Fibroblast of peridontal ligament (primary cell): ENCODE data around the gene IL12B.
"Not testable (repeated sequence)": the region's sequence is repeated elsewhere in the genome, so short reads cannot be mapped to it uniquely, and the experiment has no call there.

Experiments used
- DNase-seq: peaks from one replicate; pipeline ENCODE4 v3.0.0-alpha.2; 2010; ENCODE audit errors: extremely low read depth

Gene IL12B

DNA sequence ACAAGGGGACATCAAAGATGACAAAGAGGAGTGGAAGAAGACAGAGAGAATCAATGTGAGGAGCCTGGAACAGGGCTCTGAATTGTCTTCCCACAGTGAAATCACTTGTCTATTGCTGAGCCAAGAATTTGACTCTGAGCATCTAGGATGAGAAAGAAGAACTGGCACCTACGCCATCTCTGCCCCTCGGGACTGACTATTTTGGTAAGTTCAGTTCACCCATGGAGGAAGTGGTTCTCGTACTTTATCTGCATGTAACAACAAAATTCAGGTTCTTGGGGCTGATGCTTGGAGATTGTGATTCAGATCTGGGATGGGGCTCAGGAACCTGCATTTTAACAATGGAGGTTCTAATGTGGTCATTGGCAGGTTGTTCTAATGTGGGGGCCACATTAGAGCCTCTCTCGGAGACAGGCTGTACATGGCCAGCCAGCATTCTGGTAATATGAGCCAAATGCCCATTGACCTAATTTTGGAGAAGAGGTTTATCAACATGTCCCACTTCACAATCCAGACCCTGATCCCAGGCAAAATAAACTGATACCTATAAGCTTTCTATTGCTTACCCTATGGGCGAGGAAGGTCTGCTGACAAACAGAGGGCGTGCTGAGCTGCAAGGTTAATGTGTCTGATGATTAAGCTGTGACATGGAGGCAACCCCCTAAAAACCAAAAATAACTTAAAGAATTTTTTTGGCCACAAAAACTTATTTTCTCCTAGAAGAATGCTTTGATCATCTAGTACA is 2.7 kb upstream of the IL12B start:
- peak; percentile 10 for DNase-seq

DNA sequence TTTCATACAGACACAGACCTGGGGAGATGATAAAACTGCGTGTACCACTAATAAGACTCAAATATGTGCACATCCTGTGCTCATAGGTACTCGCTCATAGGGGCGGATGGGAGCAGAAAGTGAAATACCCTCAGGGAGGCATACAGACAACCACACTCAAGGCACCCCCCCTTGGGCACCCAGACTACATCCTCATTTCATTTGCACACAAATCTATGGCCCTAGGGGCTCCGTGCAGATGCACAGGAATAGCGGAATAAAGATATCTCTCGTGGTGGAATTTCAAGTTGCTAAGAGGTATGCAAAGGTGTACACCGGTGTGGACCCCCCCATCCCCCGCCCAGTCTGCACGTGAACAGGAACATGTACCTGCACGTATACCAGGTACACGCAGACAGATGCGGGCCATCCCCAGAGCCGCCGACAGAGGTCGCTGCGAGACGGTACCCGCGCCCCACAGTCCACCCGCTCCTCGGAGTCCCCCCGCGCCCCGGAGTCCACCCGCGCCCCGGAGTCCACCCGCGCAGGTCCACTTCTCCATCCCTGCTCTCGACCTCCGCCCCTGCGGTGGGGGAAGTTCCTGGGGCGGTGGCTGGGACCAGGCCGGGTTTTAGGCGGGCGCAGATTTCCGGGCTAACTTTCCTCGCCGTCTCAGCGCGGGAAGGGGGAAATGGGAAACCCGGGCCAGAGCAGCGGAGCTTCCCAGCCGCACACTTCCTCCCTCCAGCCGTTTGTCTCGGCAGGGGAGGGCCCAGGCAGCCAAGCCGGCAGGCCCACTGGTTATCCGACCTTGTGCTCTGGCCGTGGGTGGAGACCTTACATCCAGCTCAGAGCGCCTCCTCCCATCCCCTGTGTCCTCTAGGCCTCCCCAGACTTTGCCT is 1.0 kb upstream of the IL12B start:
- DNase-seq: peak; percentile 40

DNA sequence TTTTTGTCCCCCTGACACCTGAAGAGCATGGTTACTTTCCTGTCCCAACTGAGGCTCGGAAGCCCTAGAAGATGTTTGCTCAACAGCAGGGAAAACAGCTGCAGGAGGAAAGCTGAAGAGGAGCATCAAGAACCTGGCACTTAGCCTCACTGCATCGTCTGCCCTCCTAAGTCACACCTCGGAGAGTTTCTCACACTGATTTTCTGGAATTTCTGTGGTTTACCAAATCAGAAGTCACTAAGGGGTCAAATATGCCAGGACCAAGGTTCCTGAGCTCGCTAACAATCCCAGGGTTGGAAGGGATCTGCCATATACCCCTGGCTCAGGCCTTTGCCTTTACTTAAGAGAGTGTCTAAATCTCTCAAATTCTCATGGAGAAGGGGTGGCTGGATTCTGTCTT is 5.3 kb downstream of the IL12B start:
- peak; percentile 33 for DNase-seq

DNA sequence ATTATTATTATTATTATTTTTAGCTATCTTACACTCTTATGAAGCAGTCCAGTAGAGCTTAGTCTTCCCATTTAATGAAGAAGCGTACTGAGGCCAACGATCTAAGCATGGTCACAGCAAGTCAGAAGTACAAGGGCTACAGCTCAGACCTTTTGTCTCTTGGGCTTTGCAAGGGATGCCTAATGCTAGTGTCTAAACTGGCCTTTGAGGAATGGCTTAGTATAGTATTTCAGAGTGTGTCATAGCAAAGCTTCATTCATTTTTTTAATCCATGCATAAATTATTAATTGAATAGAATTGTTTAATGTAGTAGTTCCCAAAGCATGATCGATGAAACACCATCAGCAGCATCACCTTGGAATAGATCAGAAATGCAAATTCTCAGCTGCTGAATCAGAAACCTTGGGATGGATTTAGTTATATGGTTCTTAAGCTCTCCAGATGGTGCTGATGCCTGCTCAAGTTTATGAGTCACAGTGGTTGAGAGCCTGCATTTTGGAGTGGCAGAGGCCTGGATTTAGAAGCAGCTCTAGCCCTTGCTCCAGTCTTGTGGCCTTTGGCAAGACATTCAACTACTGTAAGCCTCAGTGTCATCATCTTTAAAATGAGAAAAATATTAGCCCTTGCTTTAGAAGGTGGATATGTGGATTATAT is 6.1 kb downstream of the IL12B start:
- peak; percentile 96 for DNase-seq

DNA sequence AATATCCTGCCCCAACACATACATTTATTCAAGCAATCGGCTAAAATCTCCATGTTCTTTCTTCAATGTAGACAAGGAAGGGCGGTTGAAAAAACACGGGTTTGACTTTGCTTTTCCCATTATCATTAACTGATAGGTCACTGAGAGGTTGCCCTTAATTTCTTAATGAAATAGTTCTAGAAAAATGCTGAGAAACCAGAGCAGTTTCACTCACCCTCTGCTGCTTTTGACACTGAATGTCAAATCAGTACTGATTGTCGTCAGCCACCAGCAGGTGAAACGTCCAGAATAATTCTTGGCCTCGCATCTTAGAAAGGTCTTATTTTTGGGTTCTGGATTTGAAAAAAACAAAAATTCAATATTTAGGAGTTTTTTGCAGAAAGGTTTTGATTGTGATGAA is 8.1 kb downstream of the IL12B start:
- no peak for DNase-seq

DNA sequence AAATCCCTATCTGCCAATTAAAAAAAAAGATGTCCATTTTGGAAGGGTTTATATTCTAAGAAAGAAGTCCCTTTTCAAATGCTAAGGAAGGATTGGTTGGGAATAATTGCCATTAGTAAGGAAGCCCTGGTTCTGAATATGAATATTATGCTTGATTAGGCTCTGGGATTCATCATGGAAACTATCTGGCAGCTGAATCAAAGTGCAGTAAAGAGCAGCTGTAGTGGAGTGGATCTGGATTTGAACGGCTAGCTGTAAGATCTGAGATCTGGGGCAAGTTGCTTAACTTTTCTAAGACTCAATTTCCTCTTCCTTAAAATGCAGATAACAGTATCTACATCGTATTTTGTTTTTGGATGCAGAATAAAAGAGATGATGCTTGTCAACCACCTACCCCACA is 10.5 kb downstream of the IL12B start:
- DNase-seq: no peak

DNA sequence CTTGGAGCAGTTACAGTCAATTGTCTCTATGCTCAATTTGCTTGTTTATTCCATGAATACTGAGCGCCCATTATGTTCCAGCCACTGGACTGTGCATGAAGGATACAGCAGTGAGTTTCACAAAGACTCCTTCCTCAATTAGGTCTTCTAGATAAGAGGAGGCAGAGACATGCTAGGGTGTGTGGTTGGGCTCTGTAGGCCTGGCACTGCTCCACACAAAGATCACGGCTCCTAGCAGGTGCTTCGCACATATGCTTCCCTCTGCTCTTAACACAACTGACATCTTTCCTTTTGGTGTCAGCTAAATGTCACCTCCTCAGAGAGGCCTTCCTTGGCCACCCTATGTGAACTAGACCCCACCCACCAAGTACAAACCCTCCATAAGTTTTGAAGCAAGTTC is 10.9 kb downstream of the IL12B start:
- no peak for DNase-seq

DNA sequence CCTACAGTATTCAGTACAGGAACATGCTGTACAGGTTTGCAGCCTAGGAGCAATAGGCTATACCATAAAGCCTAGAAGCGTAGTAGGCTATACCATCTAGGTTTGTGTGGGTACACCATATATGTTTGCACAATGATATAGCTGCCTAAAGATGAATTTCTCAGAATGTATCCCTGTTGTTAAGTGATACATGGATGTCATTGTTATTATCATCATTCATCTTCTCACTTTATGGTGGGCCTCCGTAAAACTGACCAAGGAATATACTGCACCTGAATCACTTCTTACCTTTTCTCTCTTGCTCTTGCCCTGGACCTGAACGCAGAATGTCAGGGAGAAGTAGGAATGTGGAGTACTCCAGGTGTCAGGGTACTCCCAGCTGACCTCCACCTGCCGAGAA is 11.8 kb downstream of the IL12B start:
- no peak for DNase-seq

DNA sequence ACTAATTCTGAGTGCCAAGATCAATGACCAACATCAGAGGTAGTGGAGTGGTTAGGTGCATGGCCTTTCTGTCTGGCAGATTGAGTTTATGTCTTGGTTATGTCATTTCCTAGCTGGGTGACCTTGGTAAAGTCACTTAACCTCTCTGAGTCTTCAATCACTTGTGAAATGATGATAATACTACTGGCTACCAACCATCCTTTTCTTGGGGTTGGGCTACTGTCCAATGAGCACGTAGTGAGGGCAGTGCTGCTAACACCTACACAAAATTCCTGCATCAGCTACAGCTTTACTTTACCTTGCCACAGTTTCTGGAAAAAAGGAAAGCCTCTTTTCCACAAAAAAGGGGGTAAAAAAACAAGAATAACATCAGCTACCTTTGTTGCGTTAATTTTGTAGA is 12.4 kb downstream of the IL12B start:
- DNase-seq: no peak

DNA sequence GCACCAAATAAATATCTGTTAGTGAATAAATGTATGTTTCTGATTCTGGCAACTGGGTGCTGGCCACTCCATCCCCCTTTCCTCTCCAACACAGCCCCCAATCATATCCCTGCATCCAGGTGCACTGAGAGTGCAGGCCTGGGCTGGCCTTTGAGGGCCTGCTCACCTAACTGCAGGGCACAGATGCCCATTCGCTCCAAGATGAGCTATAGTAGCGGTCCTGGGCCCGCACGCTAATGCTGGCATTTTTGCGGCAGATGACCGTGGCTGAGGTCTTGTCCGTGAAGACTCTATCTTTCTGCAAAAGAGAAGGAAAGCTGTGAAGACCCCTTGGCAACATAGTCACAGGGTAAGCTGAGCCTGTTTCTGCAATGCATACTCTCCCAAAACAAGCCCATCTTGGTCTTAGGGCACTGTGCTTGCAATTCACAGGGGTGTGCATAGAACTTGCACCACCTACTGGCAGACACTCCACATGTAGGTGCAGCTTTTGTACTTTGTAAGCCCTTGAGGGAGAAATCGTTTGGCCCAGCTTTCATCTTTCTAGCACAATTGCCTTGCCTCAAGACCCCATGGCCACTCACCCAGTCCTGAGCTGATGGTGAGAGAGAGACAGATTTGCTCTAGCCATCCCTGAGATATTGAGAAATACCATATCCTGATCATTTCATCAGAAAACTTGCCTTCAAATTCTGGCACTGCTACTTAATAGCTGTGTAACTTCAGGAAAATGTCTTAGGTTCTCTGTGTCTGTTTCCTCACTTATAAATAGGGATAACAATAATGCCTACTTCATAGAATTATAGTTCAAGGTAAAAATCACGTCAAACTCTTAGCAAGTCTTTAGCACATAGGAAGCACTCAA is 13.5 kb downstream of the IL12B start:
- DNase-seq: peak; percentile 72

DNA sequence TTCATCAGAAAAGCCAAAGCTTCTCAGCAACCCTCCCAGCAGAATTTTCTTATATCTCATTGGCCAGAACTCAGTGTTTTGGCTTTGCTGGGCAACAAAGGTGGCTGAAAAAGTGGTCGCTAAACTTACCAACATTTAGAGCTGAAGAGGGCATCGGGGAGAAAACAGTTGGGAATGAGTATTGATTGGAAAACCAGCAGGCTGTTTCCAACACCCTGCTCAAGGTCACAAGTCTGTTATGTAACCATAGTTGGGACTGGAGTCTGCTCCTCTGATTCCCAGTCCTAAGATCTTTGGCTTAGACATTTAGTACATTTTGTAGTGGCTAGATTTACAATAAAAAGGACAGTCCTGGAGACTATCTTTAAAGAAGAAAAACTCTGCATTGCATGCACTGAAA is 17.1 kb downstream of the IL12B start:
- no peak for DNase-seq

DNA sequence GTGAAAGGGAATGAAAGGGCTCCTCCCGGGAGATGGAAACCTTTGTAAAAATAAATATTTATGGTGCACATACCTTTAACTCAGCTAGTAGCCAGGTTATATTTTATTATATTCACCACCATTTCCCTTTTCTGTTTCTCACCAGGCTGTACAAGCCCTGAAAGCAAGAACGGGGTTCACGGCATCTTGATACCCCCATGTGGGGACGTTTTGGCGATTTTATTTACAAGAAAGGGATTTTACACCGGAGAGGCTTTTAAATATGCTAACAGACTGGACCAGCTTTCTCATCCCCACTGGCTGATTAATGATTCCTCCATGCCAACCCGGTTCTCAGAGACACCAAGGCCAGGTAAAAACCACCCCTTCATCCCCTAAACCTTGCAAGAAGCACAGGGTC is 19.2 kb downstream of the IL12B start:
- no peak for DNase-seq

DNA sequence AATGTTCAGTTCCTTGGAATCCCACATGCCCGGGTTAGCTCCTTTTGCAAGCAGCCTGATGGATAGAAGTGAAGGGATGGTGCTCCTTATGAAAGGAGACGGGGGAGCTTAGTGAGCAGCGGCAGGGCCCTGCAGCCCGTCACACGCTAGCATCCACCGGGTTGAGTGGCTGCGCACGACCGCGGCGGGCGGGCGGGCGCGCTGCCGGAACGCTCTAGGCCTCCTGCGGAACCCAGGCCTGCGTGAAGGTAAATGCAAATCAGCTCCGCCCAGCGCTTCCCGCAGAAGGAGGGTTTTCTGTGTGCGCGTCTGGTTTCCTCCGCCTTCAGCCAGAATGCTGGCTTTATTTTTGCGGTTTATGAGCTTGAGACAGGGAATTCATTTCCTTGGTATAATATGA is 19.8 kb downstream of the IL12B start:
- DNase-seq: peak; percentile 36

DNA sequence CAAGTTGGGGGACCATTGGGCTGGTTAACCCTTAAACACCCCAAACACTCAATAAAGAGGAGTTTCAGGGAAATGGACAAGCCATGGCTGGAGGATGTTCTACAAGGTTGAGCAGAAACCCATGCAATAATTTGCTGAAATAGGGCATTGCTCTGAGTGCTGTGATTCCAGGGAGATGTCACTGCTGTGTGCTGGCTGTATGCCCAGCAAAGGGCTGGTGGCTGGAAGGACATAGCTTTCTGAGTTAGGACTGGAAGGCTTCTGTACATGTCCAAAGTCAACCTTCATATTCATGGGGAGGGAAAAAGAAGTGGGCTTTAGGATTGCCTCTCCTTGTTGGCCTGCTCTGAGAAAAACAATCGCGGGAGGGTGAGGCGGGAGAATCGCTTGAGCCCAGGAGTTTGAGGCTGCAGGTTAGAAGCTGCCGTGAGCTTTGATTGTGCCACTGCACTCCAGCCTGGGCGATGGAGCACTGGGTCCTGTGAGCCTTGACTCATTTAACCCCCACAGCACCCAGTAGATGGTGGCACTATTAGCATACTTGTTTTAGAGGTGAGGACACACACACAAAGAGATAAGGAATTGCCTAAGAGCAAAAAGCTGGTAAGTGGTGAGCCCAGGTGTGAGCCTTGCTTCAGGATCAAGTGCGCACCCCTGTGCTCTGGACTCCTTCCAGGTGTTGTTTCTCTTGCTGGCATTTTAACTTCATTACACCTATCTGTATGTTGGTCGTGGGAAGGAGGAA is 20.4 kb downstream of the IL12B start:
- no peak for DNase-seq

DNA sequence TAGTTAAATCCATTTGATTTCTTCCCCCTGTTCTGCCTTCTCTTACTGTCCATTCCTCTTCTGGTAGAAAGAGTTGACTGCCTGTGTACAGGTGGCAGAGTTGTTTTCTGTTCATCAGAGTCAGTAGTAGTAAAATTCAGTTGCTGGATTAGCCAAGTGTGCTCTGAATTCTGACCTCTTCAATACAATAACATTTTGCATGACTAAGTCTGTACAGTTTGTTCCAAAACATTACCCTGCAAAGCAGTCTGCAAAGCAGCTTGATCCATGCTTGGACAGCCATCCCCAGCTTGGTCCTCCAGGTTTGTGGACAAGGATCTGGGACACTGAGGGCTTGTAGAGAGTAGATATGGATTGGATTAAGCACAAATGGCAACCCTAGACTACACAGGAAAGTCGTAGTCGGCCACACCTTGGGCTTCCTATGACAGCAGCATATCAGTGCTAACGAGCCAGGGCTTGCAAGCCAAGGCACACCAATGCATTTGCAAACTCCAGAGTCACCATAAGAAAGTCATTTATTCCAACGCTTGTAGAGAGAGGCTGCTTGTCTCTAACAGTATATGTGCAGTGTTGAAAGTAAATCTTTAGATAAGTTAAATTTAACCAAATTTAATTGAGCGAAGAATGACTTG is 25.2 kb downstream of the IL12B start:
- peak; percentile 20 for DNase-seq

DNA sequence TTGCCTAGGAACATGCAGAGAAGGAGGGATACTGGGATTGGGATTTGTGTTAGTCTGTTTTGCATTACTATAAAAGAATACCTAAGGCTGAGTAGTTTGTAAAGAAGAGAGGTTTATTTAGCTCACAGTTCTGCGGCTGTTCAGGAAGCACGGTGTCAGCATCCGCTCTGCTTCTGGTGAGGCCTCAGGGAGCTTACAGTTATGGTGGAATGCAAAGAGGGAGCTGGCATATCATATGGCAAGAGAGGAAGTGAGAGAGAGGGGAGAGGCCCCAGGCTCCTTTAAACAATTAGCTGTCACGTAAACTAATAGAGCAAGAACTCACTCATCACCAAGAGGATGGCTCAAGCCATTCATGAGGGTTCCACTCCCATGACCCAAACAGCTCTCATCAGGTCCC is 27.0 kb downstream of the IL12B start:
- DNase-seq: no peak

DNA sequence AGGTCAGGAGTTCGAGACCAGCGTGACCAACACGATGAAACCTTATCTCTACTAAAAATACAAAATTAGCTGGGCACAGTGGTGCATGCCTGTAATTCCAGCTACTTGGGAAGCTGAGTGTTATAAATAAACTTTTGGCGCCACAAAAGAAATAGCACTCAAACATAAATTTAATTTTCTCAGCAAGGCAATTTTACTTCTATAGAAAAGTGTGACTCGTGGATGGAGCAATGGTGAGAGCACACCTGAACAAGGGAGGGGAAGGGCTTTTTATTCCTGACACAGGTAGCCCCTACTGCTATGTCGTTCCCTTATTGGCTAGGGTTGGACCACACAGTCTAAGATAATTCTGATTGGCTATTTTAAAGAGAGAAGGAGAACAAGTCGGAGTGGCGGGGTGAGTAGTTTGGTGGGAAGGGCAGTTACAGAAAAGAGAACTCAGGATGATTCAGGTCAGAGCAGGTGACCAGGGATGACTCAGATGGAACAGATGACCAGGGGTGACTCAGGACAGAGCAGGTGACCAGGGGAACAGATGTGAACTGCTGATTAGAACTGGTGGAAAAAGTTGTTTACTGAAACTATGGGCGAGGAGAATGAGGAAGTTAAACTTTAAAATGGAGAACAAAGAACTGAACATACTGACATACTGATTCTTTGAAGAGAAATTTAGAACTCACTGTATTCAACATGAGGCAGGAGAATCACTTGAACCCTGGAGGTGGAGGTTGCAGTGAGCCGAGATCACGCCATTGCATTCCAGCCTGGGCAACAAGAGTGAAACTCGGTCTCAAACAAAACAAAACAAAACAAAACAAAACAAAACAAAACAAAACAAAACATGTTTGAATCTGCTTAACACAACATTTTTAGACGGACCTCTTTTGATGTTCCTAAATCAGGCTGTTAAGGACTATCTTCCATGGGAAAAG is 28.1 kb downstream of the IL12B start:
- DNase-seq: not testable (repeated sequence)

DNA sequence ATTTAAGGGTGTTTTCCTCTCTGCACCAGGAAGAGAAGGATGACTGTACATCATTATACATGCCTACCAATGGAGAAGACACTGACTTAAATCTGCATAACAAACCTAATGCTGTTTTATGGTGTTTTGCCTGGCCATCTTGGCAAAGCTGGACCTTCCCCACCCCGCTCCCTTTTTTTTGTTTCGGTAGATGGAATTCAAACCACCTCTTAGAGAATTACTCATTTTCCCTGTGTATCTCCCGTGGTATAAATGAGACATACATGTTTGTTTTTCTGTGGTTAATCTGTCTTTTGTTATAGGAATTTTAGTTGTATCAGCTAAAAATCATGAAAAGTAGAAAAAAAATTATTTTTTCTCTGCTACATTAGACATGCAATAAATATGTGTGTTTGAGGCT is 28.8 kb downstream of the IL12B start:
- DNase-seq: peak; percentile 41

DNA sequence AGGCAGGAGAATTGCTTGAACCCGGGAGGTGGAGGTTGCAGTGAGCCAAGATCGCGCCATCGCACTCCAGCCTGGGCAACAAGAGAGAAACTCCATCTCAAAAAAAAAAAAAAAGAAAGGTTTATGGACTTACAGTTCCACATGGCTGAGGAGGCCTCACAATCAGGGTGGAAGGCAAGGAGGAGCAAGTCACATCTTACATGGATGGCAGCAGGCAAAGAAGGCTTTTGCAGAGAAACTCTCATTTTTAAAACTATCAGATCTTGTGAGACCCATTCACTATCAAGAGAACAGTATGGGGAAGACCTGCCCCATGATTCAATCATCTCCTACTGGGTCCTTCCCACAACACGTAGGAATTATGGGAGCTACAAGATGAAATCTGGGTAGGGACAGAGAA is 33.0 kb downstream of the IL12B start:
- DNase-seq: not testable (repeated sequence)
